Measurements from ENCODE around the gene ARHGEF40. TPM values are rescaled to one million over a fixed set of nuclear protein-coding genes. Genes with fewer than 3 reads are reported as not detected.

Gene ARHGEF40
- total and polyA plus RNA-seq, 8 donors = 11.0 to 171 (median 33.1) TPM

DNA sequence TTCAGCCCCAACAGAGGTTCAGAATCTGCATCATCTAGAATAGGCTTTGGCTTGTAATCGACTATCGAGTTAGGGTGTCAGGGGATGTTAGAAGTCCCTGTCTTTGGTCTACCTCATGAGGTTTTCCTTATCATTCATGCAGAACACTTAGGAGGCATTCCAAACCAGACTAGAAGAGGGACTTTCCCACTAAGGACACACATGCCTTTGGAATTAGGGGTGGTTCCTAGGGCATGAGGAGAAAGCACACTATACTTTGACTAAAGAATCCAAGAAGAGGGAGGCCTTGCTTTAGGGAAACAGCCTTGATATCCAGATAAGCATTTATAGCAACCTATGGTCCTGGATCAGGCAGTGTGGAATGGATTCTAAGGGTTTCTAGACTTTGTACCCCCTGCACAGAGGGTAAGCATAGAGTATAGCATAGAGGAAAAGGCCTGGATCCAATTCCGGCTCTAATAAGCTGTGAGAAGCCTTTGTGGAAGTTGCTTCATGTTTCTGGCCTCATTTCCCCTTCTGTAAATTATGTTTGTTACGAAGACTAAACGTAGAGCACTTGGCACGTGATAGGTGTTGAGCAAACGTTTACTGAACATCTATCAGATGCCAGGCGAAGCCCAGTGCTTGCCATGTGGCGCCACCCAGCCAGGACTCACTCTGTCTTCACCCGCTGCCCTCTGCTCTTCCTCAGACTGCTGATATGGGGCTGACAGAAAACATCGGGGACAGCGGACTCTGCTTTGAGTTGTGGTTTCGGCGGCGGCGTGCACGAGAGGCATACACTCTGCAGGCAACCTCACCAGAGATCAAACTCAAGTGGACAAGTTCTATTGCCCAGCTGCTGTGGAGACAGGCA lies 15.1 kb downstream of the ARHGEF40 start:
- intact Hi-C loops (cut with DNase I; ENCODE audit: low total_unique reads) = loop anchor here (10.0 kb wide), 1 partner anchor 70 kb away; no protein-coding TSS in a partner anchor
- WGBS, 5 donors = 58 to 65% (median 62%) methylated on average over 16 to 17 of the region's 17 CpGs
- peak in 1 of 2 donors; percentile 63 for DNase-seq

DNA sequence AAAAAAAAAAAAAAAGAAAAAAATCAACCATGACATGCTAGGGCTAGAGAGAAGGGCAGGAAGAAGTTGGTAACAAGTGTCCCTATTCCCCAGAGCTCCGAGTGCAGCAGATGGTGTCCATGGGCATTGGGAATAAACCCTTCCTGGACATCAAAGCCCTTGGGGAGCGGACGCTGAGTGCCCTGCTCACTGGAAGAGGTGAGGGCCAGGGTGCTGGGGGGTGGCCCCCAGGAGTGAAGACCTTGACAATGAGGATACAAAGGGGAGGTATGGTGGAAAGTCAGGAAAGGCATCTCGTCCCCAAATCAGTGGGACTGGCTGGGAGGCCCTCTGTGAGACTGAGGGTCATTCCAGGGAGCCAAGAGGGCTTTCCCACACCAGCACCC lies 16.8 kb downstream of the ARHGEF40 start:
- no peak overlapping the region for H3K4me3 ChIP-seq
- intact Hi-C loops (cut with DNase I; ENCODE audit: low total_unique reads) = loop anchor here (10.0 kb wide), 1 partner anchor 72 kb away; no protein-coding TSS in a partner anchor
- TF ChIP-seq POLR2AphosphoS5 (IDR thresholded peaks at IDR 0.05) (no peak), POLR2A (IDR thresholded peaks at IDR 0.05) (no peak), EP300 (IDR thresholded peaks at IDR 0.05) (no peak)
- TF ChIP-seq, protein P1, sequence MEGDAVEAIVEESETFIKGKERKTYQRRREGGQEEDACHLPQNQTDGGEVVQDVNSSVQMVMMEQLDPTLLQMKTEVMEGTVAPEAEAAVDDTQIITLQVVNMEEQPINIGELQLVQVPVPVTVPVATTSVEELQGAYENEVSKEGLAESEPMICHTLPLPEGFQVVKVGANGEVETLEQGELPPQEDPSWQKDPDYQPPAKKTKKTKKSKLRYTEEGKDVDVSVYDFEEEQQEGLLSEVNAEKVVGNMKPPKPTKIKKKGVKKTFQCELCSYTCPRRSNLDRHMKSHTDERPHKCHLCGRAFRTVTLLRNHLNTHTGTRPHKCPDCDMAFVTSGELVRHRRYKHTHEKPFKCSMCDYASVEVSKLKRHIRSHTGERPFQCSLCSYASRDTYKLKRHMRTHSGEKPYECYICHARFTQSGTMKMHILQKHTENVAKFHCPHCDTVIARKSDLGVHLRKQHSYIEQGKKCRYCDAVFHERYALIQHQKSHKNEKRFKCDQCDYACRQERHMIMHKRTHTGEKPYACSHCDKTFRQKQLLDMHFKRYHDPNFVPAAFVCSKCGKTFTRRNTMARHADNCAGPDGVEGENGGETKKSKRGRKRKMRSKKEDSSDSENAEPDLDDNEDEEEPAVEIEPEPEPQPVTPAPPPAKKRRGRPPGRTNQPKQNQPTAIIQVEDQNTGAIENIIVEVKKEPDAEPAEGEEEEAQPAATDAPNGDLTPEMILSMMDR (IDR thresholded peaks at IDR 0.05) = no peak
- no peaks in the 10 kb centered on the region for H3K27me3 ChIP-seq
- 88 to 95% (median 88%) methylated on average over 4 of the region's 4 CpGs for WGBS, 5 donors
- peaks cover 7 to 48% (median 20%) of the 10 kb centered on the region in 4 donors for H3K4me1 ChIP-seq
- H3K9me3 ChIP-seq = no peaks in the 10 kb centered on the region
- H3K27ac ChIP-seq = peak overlapping the region in 3 of 5 donors; percentile 4 to 67 (median 16)
- DNase-seq = no peak
- H3K36me3 ChIP-seq = peaks cover 24 to 99% (median 89%) of the 10 kb centered on the region in 4 donors

More for the DNA sequence above, 15.1 kb downstream of the ARHGEF40 start:
- Histone ChIP-seq H3K36me3 (peaks cover 36 to 99% (median 89%) of the 10 kb centered on the region in 4 donors), H3K27ac (peak overlapping the region in 4 of 5 donors; percentile 13 to 72 (median 64)), H3K27me3 (no peaks in the 10 kb centered on the region), H3K9me3 (no peaks in the 10 kb centered on the region), H3K4me3 (peak overlapping the region in 1 of 4 donors; percentile 12), H3K4me1 (peaks cover 7 to 46% (median 19%) of the 10 kb centered on the region in 4 donors)
- TF ChIP-seq POLR2AphosphoS5 (IDR thresholded peaks at IDR 0.05) = peak; percentile 20 to 44 (median 28)
- TF ChIP-seq EP300 (IDR thresholded peaks at IDR 0.05) = no peak

DNA sequence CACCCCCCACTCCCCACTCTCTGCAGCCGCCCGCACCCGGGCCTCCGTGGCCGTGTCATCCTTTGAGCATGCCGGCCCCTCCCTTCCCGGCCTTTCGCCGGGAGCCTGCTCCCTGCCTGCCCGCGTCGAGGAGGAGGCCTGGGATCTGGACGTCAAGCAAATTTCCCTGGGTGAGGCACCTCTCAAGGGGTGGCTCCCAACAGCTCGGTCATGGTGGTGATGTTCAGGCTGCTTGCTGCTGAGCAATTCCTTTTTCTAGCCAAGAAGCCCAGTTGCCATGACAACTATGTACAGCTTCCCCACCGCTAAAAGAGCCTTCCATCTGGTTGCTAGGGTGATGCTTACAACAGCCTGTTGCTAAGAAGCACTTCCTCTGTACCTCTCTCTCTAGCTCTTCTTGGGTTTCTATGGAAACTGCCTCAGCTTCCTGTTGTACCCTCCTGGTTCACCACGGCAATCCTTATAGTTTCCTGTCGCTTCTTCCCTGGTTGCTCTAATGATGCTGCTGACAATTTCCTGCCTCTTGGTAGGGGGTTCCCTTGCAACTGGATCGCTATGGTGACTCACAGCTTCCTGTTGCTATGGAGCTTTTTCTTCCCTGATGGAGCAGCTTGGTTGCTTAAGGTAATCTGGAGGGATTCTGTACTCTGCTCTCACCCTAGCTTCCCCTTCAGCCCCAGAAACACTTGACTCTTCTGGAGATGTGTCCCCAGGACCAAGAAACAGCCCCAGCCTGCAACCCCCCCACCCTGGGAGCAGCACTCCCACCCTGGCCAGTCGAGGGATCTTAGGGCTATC lies 17.4 kb downstream of the ARHGEF40 start:
- Histone ChIP-seq H3K4me1 (peaks cover 7 to 54% (median 26%) of the 10 kb centered on the region in 4 donors), H3K9me3 (no peaks in the 10 kb centered on the region), H3K27ac (peak overlapping the region in 3 of 5 donors; percentile 4 to 67 (median 16)), H3K27me3 (no peaks in the 10 kb centered on the region), H3K36me3 (peaks cover 22 to 97% (median 88%) of the 10 kb centered on the region in 4 donors), H3K4me3 (no peak overlapping the region)
- DNase-seq = peak in 1 of 2 donors; percentile 90
- TF ChIP-seq POLR2AphosphoS5 (IDR thresholded peaks at IDR 0.05) (peak in 1 of 3 donors; percentile 6), POLR2A (IDR thresholded peaks at IDR 0.05) (no peak), EP300 (IDR thresholded peaks at IDR 0.05) (no peak)
- intact Hi-C loops (cut with DNase I; ENCODE audit: low total_unique reads) = loop anchor here (10.0 kb wide), 1 partner anchor 73 kb away; no protein-coding TSS in a partner anchor
- WGBS, 5 donors = 45 to 67% (median 52%) methylated on average over 6 to 19 of the region's 19 CpGs

DNA sequence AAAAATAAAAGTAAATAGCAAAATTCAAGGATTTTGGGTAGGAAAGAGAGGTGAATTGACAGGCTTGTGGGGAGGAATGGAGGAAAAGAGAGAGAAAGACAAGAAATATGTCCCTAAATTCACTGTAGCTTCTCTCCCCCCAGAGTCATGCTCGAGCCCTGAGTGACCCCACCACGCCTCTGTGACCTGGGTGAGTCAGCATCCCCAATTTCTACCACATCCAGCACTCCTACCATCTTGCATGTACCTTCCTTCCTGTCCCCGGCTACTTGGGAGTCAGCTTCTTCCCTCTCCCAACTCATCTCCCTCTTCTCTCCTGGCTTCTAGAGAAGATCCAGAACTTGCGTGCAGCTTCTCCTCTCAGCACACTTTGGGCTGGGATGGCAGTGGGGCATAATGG lies 18.6 kb downstream of the ARHGEF40 start:
- DNase-seq = no peak
- WGBS, 5 donors = 51 to 79% (median 69%) methylated on average over 4 of the region's 4 CpGs
- Histone ChIP-seq H3K27ac (peak overlapping the region in 2 of 5 donors; percentile 4 to 67), H3K9me3 (no peaks in the 10 kb centered on the region), H3K4me3 (no peak overlapping the region), H3K4me1 (peaks cover 7 to 62% (median 30%) of the 10 kb centered on the region in 4 donors), H3K27me3 (no peaks in the 10 kb centered on the region), H3K36me3 (peaks cover 17 to 91% (median 81%) of the 10 kb centered on the region in 4 donors)
- intact Hi-C loops (cut with DNase I; ENCODE audit: low total_unique reads) = loop anchor here (10.0 kb wide), 1 partner anchor 74 kb away; no protein-coding TSS in a partner anchor
- TF ChIP-seq, protein P1 (IDR thresholded peaks at IDR 0.05) = no peak
- no peak for TF ChIP-seq POLR2AphosphoS5 (IDR thresholded peaks at IDR 0.05)
- TF ChIP-seq POLR2A (IDR thresholded peaks at IDR 0.05) = no peak
- TF ChIP-seq EP300 (IDR thresholded peaks at IDR 0.05) = no peak
